HG03558 (cell line): ENCODE data around the gene HCAR2.
"Not testable (repeated sequence)": the region's sequence is repeated elsewhere in the genome, so short reads cannot be mapped to it uniquely, and the experiment has no call there.

Source experiments
- ATAC-seq: cut with Tn5 transposase; IDR thresholded peaks from one replicate; pipeline ENCODE4 v1.9.1; 2021; ENCODE audit warnings: moderate number of reproducible peaks; ENCODE audit not compliant: unreplicated experiment; ENCODE audit errors: extremely low read depth

The HCAR2 gene

GRCh38 chr12:122669397-122670070 is 33.6 kb downstream of the HCAR2 start:
- no peak for ATAC-seq

GRCh38 chr12:122668268-122668667 is 34.9 kb downstream of the HCAR2 start:
- ATAC-seq = no peak

GRCh38 chr12:122665759-122666158 is 37.4 kb downstream of the HCAR2 start:
- no peak for ATAC-seq

- ATAC-seq = no peak
These were observed 37.8 kb downstream of the HCAR2 start for GRCh38 chr12:122665349-122665748.

GRCh38 chr12:122661938-122662337 is 41.2 kb downstream of the HCAR2 start:
- no peak for ATAC-seq

GRCh38 chr12:122661246-122661645 is 41.9 kb downstream of the HCAR2 start:
- no peak for ATAC-seq

- ATAC-seq = no peak
These were observed 43.6 kb downstream of the HCAR2 start for GRCh38 chr12:122659579-122659978.

- ATAC-seq = no peak
These were observed 46.9 kb downstream of the HCAR2 start for GRCh38 chr12:122656298-122656697.

- not testable (repeated sequence) for ATAC-seq
These were observed 49.9 kb downstream of the HCAR2 start for GRCh38 chr12:122653291-122653690.

- no peak for ATAC-seq
These were observed 51.5 kb downstream of the HCAR2 start for GRCh38 chr12:122651520-122652224.
